Right lobe of liver (tissue), 4 donors: ENCODE measurements around the gene CD274.

Experiments
- CTCF ChIP-seq, 4 donors: fragments of 200-600 bp in 3 of 4; fragments of 450-650 bp in 1 of 4; IDR thresholded peaks; one replicate each; pipeline versions ENCODE4 v1.5.1 to v1.8.0; 2016 to 2022; ENCODE audit warnings: antibody characterized with exemption in 4 of 4, mild to moderate bottlenecking in 2 of 4
- POLR2A ChIP-seq: fragments of 450-650 bp; IDR thresholded peaks from one replicate; pipeline ENCODE4 v1.6.1; 2017; ENCODE audit warnings: antibody characterized with exemption, mild to moderate bottlenecking
- donor health status: DM: no; HTN: no; CAD: no.
- donor health status: DM: no; HTN: no; CAD: no.
- donor health status: DM: no; HTN: yes; CAD: no.

- no peak for TF ChIP-seq CTCF (IDR thresholded peaks at IDR 0.05)
- no peak for TF ChIP-seq POLR2A
Measured at GRCh38 chr9:5445886-5446285, 4.5 kb upstream of the CD274 start.
